GM19099 (cell line): ENCODE measurements around the gene TBCEL.

ENCODE experiments used
- POLR2A ChIP-seq: IDR thresholded peaks from 3 replicates; pipeline ENCODE4 v1.6.1; 2011; ENCODE audit warnings: low read depth; ENCODE audit not compliant: insufficient read length; ENCODE audit errors: extremely low read depth

TBCEL gene

DNA sequence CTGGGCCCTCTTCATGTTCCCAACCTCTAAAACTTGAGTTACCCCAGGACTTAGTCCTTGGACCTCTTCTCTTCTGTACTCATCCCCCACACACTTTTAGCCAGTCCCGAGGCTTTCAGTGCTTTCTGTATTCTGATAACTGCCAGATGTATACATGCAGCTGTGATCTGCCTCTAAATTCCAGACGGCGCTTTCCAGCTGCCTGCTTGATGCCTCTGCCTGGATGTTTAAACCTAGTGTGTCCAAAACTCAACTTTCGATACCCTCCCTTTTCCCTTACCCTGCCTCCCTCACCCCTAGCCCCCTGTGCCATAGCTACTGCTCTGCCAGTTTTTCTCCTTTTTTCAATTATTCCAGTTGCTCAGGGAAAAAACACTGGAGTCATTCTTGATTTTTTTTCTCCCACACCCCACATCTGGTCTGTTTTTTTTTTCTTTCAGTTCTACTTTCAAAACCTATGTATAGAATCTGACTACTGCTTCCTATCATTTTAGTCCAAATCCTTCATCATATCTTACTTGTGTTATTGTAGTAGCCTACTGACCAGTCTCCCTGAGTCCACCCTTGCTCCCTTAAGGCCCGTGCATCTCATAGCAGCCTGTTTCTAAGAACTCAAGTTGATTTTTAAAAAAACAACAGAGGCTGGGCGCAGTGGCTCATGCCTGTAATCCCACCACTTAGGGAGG is 44.2 kb downstream of the TBCEL start:
- no peak for TF ChIP-seq POLR2A

DNA sequence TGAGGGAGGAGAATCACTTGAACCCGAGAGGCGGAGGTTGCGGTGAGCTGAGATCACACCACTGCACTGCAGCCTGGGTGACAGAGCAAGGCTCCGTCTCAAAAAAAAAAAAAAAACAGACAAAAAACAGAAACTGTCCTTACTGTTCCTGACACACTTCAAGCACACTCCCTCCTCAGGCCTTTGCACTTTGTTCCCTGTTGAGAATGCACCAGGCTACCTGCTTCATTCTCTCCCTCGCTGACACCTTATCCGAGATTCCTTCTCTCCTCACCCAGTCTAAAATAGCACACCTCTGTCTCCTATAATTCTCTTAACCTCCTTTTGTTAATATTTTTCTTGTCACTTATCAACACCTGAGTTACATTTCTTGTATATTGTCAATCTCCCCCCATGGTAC is 44.9 kb downstream of the TBCEL start:
- no peak for TF ChIP-seq POLR2A

DNA sequence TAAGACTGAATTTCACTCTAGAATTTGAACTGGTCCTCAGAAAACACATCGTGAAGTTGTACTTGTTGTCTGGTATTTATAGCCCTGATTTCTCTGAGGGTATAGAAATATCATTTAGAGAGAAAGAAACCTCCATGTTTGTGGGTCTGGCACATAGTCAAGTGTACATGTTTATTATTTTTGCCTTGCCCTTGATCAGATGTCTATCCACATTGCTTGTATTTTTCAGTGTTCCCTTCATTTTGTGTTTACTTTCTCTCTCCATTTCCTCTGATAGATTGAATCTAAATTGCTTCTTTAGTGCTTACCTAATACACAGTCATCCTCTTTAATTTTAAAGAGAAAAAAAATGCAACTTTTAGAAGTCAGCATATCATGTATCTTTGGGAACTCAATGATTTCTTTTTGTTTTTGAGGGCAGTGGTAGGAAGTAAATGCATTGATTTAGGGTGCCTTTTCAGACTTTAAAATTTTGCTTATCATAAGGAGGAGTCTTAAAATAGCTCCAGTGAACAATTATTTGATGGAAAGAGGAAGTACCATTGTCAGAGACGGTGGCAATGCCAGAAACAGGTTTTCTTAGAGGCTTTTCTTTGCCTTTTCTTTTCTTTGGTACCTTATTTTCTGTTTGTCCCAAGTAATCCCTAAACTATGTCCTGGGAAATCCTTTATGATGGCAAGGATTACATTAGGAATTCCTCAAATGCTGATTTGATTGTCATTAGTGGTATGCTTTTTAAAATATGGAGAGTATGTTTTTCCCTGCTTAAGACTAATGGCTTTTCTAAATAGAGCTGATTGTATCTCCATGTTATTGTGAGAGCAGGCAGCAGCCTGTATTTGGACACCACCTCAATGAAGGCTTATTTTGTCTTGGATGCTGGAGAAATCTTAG is 47.3 kb downstream of the TBCEL start:
- TF ChIP-seq POLR2A = no peak

DNA sequence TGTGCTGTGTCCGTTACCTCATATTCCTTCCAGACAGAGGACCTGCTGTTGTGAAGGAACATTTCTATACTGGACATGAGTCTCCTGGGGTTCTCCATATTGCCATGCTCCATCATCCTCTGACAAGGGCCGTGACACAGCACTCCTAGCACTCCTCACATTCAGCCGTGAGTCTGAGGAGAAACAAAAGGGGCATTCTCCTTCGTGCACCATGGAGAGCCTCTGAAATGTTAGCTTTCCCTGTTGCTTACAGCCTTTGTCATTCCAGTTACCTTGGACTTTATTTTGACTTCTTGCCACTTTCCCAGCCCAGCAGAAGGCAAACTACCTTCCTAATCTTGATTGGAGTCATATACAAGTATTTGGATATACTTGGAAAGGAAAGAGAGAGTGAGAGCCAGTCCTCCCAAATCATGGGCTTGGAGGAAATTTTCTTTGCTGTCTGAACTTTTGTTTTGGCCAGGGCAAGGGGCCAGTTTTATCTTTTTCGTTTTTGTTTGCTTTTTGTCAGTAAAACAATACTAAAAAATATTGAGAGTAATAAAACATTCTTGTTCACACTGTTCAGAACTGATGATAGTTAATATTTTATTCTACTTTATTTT is 48.0 kb downstream of the TBCEL start:
- no peak for TF ChIP-seq POLR2A

DNA sequence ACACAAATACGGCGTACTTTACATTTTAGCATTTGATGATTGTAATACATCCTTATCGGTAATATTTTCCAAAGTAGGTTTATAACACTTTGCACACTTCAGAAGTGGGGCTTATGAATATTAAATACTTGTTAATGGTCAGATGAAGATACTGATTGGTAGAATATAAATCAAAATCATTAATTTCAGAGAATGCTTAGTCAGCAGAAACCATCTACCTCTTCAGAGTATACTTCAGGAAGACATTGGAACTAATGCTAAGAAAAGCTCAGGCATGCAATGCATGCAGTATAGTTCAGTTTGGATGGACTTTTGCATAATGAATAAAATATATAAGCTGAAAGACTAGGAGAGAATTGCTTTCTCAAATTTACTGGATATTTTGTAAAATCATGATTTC is 57.4 kb downstream of the TBCEL start:
- TF ChIP-seq POLR2A = no peak

DNA sequence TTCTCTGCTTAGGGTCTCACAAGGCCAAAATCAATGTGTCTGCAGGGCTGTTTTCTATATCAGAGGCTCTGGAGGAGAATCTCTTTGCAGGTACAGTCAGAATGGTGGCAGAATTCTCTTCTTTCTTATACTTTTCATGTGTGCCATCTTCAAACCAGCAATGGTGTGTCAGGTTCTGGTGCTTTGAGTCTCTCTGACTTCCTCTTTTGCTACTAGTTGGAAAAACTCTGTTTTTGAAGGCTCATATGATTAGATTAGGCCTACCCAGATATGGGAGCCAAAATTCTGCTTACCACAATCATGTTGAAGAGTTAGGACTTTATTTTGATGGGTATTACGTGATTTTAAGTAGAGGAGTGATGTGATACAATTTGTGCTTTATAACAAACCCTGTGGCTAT is 58.3 kb downstream of the TBCEL start:
- TF ChIP-seq POLR2A = no peak

DNA sequence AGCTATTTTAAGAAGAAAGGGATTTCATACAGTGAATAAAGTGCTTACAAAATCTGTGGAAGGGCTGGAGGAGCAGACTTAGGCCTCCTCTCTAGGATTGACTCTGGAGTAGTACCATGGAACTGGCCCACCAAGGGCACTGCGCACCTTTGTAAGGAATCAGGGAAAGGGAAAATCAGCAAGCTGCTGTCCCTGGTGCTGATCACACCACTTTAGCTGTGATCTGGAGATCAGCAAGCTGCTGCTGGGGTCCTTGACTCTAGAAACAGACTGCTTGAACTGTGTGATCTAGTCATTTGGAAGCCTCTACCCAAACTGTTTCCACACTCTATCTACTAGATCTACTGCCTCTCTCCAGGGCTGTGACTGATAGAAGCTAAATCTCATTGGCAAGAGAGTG is 58.8 kb downstream of the TBCEL start:
- TF ChIP-seq POLR2A = no peak

DNA sequence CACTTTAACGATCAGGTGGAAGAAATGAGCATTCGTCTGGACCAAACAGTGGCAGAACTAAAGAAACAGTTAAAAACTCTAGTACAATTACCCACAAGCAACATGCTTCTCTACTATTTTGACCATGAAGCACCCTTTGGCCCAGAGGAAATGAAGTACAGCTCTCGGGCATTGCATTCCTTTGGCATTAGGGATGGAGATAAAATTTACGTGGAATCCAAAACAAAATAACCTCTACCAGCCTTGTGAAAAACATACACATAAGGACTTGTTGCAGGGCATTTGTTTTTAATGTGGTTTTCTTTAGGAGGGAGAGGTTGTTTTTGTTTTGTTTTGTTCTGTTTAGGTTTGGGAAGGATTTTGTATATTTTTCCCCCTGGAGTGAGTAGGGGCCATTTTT is 63.0 kb downstream of the TBCEL start:
- no peak for TF ChIP-seq POLR2A

DNA sequence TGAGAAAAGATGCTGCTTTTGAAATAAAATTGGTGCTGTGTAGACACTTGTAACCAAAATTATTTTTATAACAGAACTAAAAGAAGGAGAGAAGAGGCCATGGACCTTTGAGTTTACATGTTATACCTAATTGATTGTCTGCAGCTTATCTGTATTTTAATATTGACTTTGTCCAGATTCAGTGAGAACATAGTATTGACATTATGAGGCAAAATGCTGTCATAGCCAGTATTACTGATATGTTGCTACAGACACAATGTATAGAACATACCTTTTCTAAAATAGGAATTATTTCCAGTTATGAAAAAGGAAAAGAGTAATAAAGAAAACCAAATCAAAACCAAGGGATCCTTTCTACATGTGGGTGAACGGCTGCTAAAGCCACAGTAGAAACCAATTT is 65.7 kb downstream of the TBCEL start:
- TF ChIP-seq POLR2A = no peak

DNA sequence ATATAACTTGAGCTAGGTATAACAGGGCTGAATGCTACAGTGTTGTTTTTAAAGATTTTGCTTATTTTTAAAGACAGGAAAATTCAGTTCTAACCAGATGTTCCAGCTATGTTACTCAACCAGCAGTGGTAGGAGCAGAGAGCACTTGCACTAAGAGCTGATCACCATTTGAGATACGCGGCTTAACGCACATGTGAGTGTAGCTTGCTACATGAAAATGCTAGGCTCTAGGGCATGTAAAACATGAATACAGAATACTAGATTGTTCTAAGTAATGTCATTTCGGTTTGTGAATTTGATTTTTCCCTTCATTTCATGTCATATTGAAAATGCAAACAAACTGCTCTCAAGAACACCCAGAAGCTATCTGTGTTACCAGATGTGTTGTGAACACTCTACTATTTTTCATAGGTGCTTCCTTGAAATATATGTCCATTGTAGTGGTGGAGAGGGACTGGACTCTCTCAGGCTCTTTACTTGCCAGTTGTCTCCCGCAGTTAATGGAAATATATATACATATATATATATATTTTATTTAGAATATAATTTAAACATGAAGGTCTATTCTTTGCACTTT is 66.3 kb downstream of the TBCEL start:
- no peak for TF ChIP-seq POLR2A

DNA sequence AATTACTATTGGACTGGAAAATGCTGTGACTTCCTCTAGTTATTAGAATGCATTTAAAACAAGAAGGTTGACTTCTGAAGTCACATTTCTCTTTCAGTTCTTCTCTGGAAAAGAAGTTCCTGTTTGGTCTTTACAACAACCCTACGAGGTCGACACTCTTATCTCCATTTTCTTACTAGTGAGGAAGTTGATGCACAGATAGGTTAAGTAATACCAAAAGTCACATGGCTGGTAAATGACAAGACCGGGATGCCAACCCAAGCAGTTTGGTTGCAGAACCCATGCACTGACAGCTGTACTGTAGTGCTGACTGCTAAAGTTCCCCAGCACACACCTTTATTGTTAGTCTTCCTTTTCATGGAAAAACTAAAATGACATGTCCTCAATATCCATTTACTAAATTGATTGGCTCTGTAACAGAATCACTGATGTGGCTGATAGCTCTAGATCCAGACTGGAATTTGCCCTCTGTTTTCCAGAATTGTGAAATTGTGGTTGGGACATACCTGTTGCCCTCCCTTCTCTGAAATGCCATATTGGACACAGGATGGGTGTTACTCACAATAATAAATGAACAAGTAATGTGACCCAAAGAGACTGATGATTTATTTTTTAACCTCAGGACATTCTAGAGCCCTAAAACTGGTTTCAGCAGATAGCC is 67.7 kb downstream of the TBCEL start:
- TF ChIP-seq POLR2A = no peak

DNA sequence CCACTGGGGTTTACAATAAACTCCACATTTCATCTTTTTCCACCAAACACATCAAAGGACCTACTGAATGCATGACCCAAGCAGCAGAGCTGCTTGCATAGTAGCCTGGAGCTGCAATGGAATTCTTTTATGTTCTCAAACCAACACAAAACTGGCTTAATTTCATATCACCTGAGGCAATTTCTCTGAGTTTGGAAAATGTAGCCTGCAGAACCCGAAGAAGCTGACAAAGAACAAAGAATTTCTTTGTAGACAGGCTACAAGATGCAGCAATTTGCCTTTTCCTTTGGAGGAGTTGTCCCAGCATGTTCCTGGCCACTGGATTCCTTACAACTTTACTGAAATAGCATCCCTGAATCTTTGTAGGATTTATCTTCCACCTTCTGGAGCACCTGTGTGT is 71.7 kb downstream of the TBCEL start:
- no peak for TF ChIP-seq POLR2A

DNA sequence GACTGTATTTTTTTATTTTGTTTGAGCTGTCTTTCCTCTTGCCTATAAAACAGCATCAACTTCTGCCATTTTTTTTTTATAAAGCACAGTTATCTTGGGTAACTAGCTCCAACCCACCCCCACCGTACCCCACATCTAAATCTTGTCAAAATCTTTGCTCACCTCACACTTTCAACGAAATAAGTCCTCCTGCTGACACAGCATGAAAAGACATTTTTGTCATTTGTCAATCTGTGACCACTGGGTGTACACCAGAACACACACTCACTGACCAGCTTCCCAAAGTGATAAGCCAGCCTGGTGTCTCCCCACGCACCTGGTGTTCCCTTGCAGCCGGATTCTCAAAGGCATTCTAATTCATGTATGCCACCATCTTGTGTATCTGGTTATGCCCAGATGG is 75.5 kb downstream of the TBCEL start:
- TF ChIP-seq POLR2A = no peak

DNA sequence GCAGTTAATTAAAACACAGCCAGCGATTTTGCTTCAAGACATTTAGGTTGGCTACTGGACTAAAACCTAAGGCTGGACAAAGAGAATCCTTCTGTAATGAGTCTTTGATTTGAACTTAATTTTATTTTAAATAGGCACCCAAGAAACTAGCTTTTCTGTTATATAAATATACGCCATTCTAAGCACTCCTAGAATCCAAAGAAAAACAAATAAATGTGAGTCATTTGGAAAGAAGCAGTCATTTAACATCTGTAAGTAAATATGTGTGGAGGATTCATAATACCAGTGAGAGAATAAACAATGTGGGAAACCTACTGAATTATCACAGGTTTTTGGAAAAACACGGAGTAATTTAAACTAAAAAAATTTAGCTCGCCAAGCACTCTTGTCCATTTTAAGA is 76.0 kb downstream of the TBCEL start:
- no peak for TF ChIP-seq POLR2A

DNA sequence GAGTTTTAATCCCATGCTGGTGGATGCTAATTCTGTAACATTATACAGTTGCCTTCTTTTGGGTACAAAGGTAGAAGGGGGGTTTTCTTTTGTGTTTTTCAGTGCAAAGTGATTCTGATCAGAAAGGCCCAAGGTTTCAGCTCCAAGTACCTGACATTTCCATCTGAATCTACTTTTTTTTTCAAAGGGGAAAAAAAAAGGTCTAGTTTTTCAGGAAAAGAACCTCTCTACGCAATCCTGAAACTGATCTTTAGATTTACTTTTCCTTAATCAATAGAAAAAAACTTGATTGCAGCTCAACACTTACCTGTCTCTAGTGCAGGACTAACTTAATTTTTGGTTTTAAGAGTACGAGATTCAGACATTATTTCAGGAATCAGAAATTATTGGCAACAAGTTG is 77.0 kb downstream of the TBCEL start, which contains the start of gene TECTA:
Gene TECTA, plus strand, starts transcription at position 301 of the 400 bp plus-strand sequence. CDS start 1,423 bp downstream, outside the sequence.
- TF ChIP-seq POLR2A = no peak
